ENCODE data around the gene INCA1. TPM values are rescaled to one million over a fixed set of nuclear protein-coding genes. Genes with fewer than 3 reads are reported as not detected.

Gene INCA1, protein sequence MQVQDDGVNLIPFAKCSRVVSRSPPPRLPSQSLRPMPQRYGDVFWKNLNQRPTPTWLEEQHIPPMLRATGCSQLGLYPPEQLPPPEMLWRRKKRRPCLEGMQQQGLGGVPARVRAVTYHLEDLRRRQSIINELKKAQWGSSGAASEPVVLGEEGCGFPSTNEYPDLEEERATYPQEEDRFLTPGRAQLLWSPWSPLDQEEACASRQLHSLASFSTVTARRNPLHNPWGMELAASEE
- 1.6 and 2.7 TPM in 2 replicates for total RNA-seq
- 4.1 and 5.5 TPM in 2 replicates for polyA plus RNA-seq

DNA sequence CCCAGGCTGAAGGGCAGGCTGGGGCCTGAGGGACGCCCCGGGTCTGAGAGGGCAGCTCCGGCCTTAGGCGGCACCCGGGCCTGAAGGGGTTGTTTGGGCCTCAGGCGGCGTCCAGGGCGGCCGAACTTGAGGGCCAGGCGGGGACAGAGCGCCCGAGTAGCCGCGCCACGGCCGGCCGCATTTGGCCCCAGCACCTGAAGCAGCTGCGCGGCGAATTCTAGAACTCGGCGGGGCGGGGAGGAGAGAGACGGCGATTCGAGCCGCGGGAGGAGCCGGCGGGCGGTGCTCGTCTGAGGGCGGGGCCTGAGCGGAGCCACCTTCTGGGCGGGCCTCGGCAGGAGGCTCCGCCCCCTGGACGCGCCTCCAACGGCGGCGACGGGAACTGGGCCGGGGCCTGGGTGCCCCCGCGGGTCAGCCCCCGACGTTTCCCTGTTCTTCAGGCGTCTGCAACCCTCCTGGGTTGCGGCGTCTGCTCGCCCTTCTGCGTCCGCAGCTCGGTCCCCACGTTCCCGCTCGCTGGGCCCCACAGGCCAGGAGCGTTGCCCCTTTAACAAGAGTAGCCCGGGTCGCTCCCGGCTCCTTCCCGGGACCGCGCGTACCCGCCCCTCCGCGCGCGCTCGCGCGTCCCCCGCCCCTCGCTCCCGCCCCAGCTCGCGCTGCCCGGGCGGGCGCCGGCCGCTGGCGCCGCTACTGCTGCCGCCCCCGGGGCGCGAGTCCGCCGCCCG lies at the start of gene INCA1, which contains the start of gene KIF1C:
Gene INCA1 (minus strand): TSS at position 221 of the 725 bp plus-strand sequence. CDS start 3,085 bp downstream, outside the sequence.
Gene KIF1C (plus strand): TSS at position 649 of the 725 bp plus-strand sequence. CDS start 2,297 bp downstream, outside the sequence.
- peak within 1 kb of the TSS; percentile 98 for H3K4me3 ChIP-seq
- H3K4me2 ChIP-seq, result peak within 1 kb of the TSS; percentile 94
- no peaks in the 10 kb centered on the region for H3K9me2 ChIP-seq (replicated peaks; ENCODE audit: insufficient read depth)
- peaks cover 28% of the 10 kb centered on the region for H3K79me2 ChIP-seq
- H3K36me3 ChIP-seq (replicated peaks; ENCODE audit: insufficient read depth, low read depth), result no peaks in the 10 kb centered on the region
- H4K20me1 ChIP-seq (ENCODE audit: insufficient read depth, poor library complexity, severe bottlenecking), result peaks cover 12% of the 10 kb centered on the region
- WGBS (ENCODE audit: low lambda C conversion rate, missing lambda C conversion rate), result 0% methylated on average over 24 of the region's 93 CpGs
- peaks cover 18% of the 10 kb centered on the region for H3K4me1 ChIP-seq (ENCODE audit: insufficient read depth)
- H3K27ac ChIP-seq, result peak within 1 kb of the TSS; percentile 87
- peak within 1 kb of the TSS; percentile 72 for H2AFZ ChIP-seq
- DNase-seq (ENCODE audit: low spot score), result peak; percentile 98
- H3K9me3 ChIP-seq (ENCODE audit: low read depth), result no peaks in the 10 kb centered on the region
- TF ChIP-seq EZH2phosphoT487 (IDR thresholded peaks at IDR 0.05; ENCODE audit: low read depth, severe bottlenecking, unreplicated experiment), result no peak
- no peak for TF ChIP-seq EZH2 (IDR thresholded peaks at IDR 0.05; ENCODE audit: borderline replicate concordance)
- no peaks in the 10 kb centered on the region for H3K27me3 ChIP-seq

DNA sequence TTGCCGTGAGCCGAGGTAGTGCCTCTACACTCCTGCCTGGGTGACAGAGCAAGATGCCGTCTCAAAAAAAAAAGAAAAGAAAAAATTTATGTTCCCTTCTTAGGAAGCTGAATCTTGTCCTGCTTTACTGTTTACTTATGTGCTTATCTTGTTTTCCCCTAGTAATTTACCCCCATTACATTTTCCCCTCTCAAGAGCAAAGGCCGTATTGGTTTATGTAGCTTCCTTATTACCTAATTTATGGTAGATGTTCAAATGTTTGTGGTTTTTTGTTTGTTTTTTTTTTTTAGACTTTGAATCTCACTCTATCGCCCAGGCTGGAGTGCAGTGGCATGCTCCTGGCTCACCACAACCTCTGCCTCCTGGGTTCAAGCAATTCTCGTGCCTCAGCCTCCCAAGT lies 48.2 kb upstream of the INCA1 start:
- Histone ChIP-seq H2AFZ (no peak overlapping the region), H3K27me3 (no peaks in the 10 kb centered on the region), H4K20me1 (ENCODE audit: insufficient read depth, poor library complexity, severe bottlenecking) (no peaks in the 10 kb centered on the region), H3K4me1 (ENCODE audit: insufficient read depth) (peaks cover 9% of the 10 kb centered on the region), H3K36me3 (replicated peaks; ENCODE audit: insufficient read depth, low read depth) (no peaks in the 10 kb centered on the region), H3K4me3 (no peak overlapping the region), H3K9me3 (ENCODE audit: low read depth) (no peaks in the 10 kb centered on the region), H3K4me2 (no peak overlapping the region), H3K9me2 (replicated peaks; ENCODE audit: insufficient read depth) (no peaks in the 10 kb centered on the region), H3K79me2 (no peaks in the 10 kb centered on the region), H3K27ac (no peak overlapping the region)
- no peak for TF ChIP-seq EZH2 (IDR thresholded peaks at IDR 0.05; ENCODE audit: borderline replicate concordance)
- TF ChIP-seq, protein P1, sequence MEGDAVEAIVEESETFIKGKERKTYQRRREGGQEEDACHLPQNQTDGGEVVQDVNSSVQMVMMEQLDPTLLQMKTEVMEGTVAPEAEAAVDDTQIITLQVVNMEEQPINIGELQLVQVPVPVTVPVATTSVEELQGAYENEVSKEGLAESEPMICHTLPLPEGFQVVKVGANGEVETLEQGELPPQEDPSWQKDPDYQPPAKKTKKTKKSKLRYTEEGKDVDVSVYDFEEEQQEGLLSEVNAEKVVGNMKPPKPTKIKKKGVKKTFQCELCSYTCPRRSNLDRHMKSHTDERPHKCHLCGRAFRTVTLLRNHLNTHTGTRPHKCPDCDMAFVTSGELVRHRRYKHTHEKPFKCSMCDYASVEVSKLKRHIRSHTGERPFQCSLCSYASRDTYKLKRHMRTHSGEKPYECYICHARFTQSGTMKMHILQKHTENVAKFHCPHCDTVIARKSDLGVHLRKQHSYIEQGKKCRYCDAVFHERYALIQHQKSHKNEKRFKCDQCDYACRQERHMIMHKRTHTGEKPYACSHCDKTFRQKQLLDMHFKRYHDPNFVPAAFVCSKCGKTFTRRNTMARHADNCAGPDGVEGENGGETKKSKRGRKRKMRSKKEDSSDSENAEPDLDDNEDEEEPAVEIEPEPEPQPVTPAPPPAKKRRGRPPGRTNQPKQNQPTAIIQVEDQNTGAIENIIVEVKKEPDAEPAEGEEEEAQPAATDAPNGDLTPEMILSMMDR (IDR thresholded peaks at IDR 0.05; ENCODE audit: poor library complexity), result no peak
- TF ChIP-seq EZH2phosphoT487 (IDR thresholded peaks at IDR 0.05; ENCODE audit: low read depth, severe bottlenecking, unreplicated experiment), result no peak
- WGBS (ENCODE audit: low lambda C conversion rate, missing lambda C conversion rate), result 69% methylated on average over 6 of the region's 6 CpGs
- DNase-seq (ENCODE audit: low spot score), result no peak

DNA sequence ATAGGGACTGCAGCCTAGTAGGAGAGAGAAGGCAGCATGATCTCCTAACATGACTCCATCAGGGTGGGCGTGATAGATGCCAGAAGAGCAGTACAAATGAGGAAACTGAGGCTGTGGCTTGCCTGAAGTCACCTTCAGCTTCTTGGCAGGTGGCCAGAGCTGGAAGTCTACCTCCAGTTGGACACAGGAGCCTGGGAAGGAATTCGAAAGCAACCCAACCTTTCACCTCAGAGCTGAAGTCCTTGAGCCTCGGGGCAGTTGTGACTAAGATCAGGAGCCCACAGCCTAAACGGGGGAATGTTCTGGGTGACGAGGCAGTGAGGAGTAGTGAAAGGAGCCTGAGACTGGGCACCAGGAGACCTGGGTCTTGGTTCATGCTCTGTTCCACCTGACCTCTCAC lies 47.3 kb upstream of the INCA1 start:
- DNase-seq (ENCODE audit: low spot score), result no peak
- no peaks in the 10 kb centered on the region for H3K9me2 ChIP-seq (replicated peaks; ENCODE audit: insufficient read depth)
- WGBS (ENCODE audit: low lambda C conversion rate, missing lambda C conversion rate), result 83% methylated on average over 5 of the region's 5 CpGs
- H4K20me1 ChIP-seq (ENCODE audit: insufficient read depth, poor library complexity, severe bottlenecking), result no peaks in the 10 kb centered on the region
- H2AFZ ChIP-seq, result no peak overlapping the region
- no peak overlapping the region for H3K27ac ChIP-seq
- no peak overlapping the region for H3K4me2 ChIP-seq
- no peaks in the 10 kb centered on the region for H3K27me3 ChIP-seq
- no peaks in the 10 kb centered on the region for H3K79me2 ChIP-seq
- TF ChIP-seq EZH2 (IDR thresholded peaks at IDR 0.05; ENCODE audit: borderline replicate concordance) (no peak), EZH2phosphoT487 (IDR thresholded peaks at IDR 0.05; ENCODE audit: low read depth, severe bottlenecking, unreplicated experiment) (no peak)
- TF ChIP-seq, protein P1 (IDR thresholded peaks at IDR 0.05; ENCODE audit: poor library complexity), result no peak
- H3K9me3 ChIP-seq (ENCODE audit: low read depth), result no peaks in the 10 kb centered on the region
- peaks cover 5% of the 10 kb centered on the region for H3K4me1 ChIP-seq (ENCODE audit: insufficient read depth)
- no peak overlapping the region for H3K4me3 ChIP-seq
- H3K36me3 ChIP-seq (replicated peaks; ENCODE audit: insufficient read depth, low read depth), result no peaks in the 10 kb centered on the region

DNA sequence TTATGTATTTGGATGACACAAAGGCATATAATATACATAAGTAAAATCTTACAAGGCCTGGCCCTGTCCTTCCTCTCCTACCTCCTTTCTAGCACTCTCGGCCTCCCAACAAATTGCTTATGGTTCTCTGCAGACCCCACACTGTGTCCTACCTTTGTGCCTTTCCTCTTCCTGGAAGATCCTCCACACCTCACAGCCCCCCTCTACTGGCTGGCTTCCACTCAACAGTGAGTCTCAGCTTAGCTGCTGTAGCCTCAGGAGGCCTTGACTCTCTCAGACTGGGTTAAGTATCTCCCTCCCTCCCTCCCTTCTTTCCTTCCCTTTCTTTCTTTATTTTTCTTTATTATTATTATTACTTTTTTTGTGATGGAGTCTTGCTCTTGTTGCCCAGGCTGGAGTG lies 46.2 kb upstream of the INCA1 start:
- Histone ChIP-seq H3K27me3 (no peaks in the 10 kb centered on the region), H3K4me2 (no peak overlapping the region), H3K4me3 (no peak overlapping the region), H3K36me3 (replicated peaks; ENCODE audit: insufficient read depth, low read depth) (no peaks in the 10 kb centered on the region), H4K20me1 (ENCODE audit: insufficient read depth, poor library complexity, severe bottlenecking) (no peaks in the 10 kb centered on the region), H3K79me2 (no peaks in the 10 kb centered on the region), H3K4me1 (ENCODE audit: insufficient read depth) (no peaks in the 10 kb centered on the region), H2AFZ (no peak overlapping the region), H3K9me3 (ENCODE audit: low read depth) (no peaks in the 10 kb centered on the region), H3K27ac (no peak overlapping the region), H3K9me2 (replicated peaks; ENCODE audit: insufficient read depth) (no peaks in the 10 kb centered on the region)
- no peak for DNase-seq (ENCODE audit: low spot score)
- WGBS (ENCODE audit: low lambda C conversion rate, missing lambda C conversion rate), result 97% methylated on average over 1 of the region's 1 CpG
- TF ChIP-seq, protein P1 (IDR thresholded peaks at IDR 0.05; ENCODE audit: poor library complexity), result no peak

All from hepatocyte (in vitro differentiated cells).